Astrocyte (in vitro differentiated cells and primary cell): Measurements from ENCODE around the gene CBY1. TPM values are rescaled to one million over a fixed set of nuclear protein-coding genes. Genes with fewer than 3 reads are reported as not detected.

Experiments
- DNase-seq: peaks from one replicate; pipeline ENCODE4 v3.0.0-alpha.2; 2010; ENCODE audit warnings: low read depth
- FAIRE-seq: peaks from 2 replicates; lab custom pipeline; 2011; peaks lifted over from hg19 to GRCh38; lab: Jason Lieb, UNC
- H2AFZ ChIP-seq: 2 replicates; pipeline ENCODE4 v1.6.0; 2012; ENCODE audit warnings: low read depth, low read length, inconsistent platforms
- H3K27ac ChIP-seq: 2 replicates; pipeline ENCODE4 v1.5.1; 2011; ENCODE audit warnings: low read depth, low read length, inconsistent platforms
- H3K27me3 ChIP-seq: 2 replicates; pipeline ENCODE4 v1.6.0; 2011; ENCODE audit warnings: low read length, inconsistent platforms; ENCODE audit not compliant: insufficient read depth
- H3K36me3 ChIP-seq: 2 replicates; pipeline ENCODE4 v1.5.1; 2011; ENCODE audit warnings: low read length, inconsistent platforms; ENCODE audit not compliant: insufficient read depth
- H3K4me1 ChIP-seq: 2 replicates; pipeline ENCODE4 v1.5.1; 2011; ENCODE audit warnings: low read length, inconsistent platforms; ENCODE audit not compliant: insufficient read depth
- H3K4me2 ChIP-seq: 2 replicates; pipeline ENCODE4 v1.6.0; 2012; ENCODE audit warnings: low read length, inconsistent platforms
- H3K4me3 ChIP-seq: 2 replicates; pipeline ENCODE4 v1.5.1; 2011; ENCODE audit warnings: low read depth, mild to moderate bottlenecking, low read length, inconsistent platforms; ENCODE audit not compliant: insufficient read depth
- H3K79me2 ChIP-seq: 2 replicates; pipeline ENCODE4 v1.6.0; 2012; ENCODE audit warnings: mild to moderate bottlenecking, low read length, inconsistent platforms; ENCODE audit not compliant: insufficient read depth
- H3K9ac ChIP-seq: 2 replicates; pipeline ENCODE4 v1.6.0; 2012; ENCODE audit warnings: mild to moderate bottlenecking, low read length, inconsistent platforms
- H3K9me3 ChIP-seq: 2 replicates; pipeline ENCODE4 v1.5.1; 2012; ENCODE audit warnings: low read depth, mild to moderate bottlenecking, low read length, inconsistent platforms; ENCODE audit not compliant: insufficient read depth
- H4K20me1 ChIP-seq: 2 replicates; pipeline ENCODE4 v1.6.0; 2012; ENCODE audit warnings: low read length, inconsistent platforms; ENCODE audit not compliant: insufficient read depth
- H3K27ac Mint-ChIP-seq: one replicate; pipeline ENCODE4 v1.8.0; 2021; ENCODE audit warnings: mild to moderate bottlenecking, mixed read lengths; ENCODE audit not compliant: unreplicated experiment
- H3K27me3 Mint-ChIP-seq: one replicate; pipeline ENCODE4 v1.8.0; 2021; ENCODE audit warnings: low read depth, mixed read lengths; ENCODE audit not compliant: unreplicated experiment
- H3K36me3 Mint-ChIP-seq: one replicate; pipeline ENCODE4 v1.8.0; 2021; ENCODE audit warnings: low read depth, mixed read lengths; ENCODE audit not compliant: unreplicated experiment
- H3K4me1 Mint-ChIP-seq: one replicate; pipeline ENCODE4 v1.8.0; 2021; ENCODE audit warnings: low read depth, mixed read lengths; ENCODE audit not compliant: unreplicated experiment
- H3K4me3 Mint-ChIP-seq: one replicate; pipeline ENCODE4 v1.8.0; 2021; ENCODE audit warnings: mild to moderate bottlenecking, moderate library complexity, mixed read lengths; ENCODE audit not compliant: unreplicated experiment
- H3K9me3 Mint-ChIP-seq: one replicate; pipeline ENCODE4 v1.8.0; 2021; ENCODE audit warnings: mild to moderate bottlenecking, mixed read lengths; ENCODE audit not compliant: unreplicated experiment
- CTCF ChIP-seq: IDR thresholded peaks from 2 replicates; pipeline ENCODE4 v1.5.1; 2011; ENCODE audit warnings: low read depth, mild to moderate bottlenecking, inconsistent platforms, low read length, moderate library complexity; ENCODE audit not compliant: insufficient read depth
- EZH2 ChIP-seq: IDR thresholded peaks from 2 replicates; pipeline ENCODE4 v1.6.1; 2012; ENCODE audit warnings: mild to moderate bottlenecking, low read length, inconsistent platforms; ENCODE audit not compliant: insufficient read depth
- total RNA-seq: library from RNA; stranded (reverse); gene quantifications from 2 replicates; pipeline ENCODE4 v1.2.1, GENCODE V29; 2021

Gene CBY1
- total RNA-seq, 1 donor from 2014 or later: 23.2 TPM

GRCh38 chr22:38706101-38706900 is 49.9 kb downstream of the CBY1 start:
- H3K4me2 ChIP-seq: peak overlapping the region; percentile 94
- Mint-ChIP-seq H3K4me3 (peak overlapping the region; percentile 97), H3K27ac (peak overlapping the region; percentile 91), H3K36me3 (peaks cover 9% of the 10 kb centered on the region), H3K9me3 (no peaks in the 10 kb centered on the region), H3K4me1 (peaks cover 25% of the 10 kb centered on the region), H3K27me3 (no peaks in the 10 kb centered on the region)
- H3K9me3 ChIP-seq: no peaks in the 10 kb centered on the region
- peaks cover 3% of the 10 kb centered on the region for H3K36me3 ChIP-seq
- DNase-seq (no peak), FAIRE-seq (no peak)
- no peaks in the 10 kb centered on the region for H3K27me3 ChIP-seq
- H3K27ac ChIP-seq: peak overlapping the region; percentile 85
- H4K20me1 ChIP-seq: peaks cover 49% of the 10 kb centered on the region
- H3K9ac ChIP-seq: peak overlapping the region; percentile 95
- peaks cover 25% of the 10 kb centered on the region for H3K4me1 ChIP-seq
- peak overlapping the region; percentile 56 for H2AFZ ChIP-seq
- H3K79me2 ChIP-seq: peaks cover 55% of the 10 kb centered on the region
- H3K4me3 ChIP-seq: peak overlapping the region; percentile 85
- TF ChIP-seq EZH2 (no peak), CTCF (no peak)

DNA sequence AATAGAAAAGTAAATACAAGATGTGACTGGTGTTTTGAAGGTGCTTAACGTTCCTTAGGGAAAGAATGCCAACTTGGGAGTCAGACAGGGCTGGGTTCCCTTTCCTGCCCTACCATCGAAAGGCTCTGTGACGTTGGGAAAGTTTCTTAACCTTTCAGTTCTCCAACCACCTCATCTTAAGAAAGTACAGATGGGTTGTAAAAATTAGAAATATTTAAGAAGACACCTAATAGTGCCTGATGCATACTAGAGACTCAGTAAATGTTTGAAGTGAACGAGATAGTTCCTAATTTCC is 50.4 kb downstream of the CBY1 start:
- H3K27me3 Mint-ChIP-seq: no peaks in the 10 kb centered on the region
- H3K9me3 ChIP-seq: no peaks in the 10 kb centered on the region
- H3K36me3 Mint-ChIP-seq: peaks cover 9% of the 10 kb centered on the region
- H3K27ac Mint-ChIP-seq: peak overlapping the region; percentile 91
- H4K20me1 ChIP-seq: peaks cover 53% of the 10 kb centered on the region
- peak overlapping the region; percentile 85 for H3K27ac ChIP-seq
- no peak for FAIRE-seq
- no peaks in the 10 kb centered on the region for H3K9me3 Mint-ChIP-seq
- H3K4me1 Mint-ChIP-seq: peaks cover 25% of the 10 kb centered on the region
- peaks cover 61% of the 10 kb centered on the region for H3K79me2 ChIP-seq
- DNase-seq: no peak
- H3K4me3 Mint-ChIP-seq: peak overlapping the region; percentile 97
- no peaks in the 10 kb centered on the region for H3K27me3 ChIP-seq
- TF ChIP-seq EZH2 (no peak), CTCF (no peak)
- peaks cover 3% of the 10 kb centered on the region for H3K36me3 ChIP-seq
- H3K4me3 ChIP-seq: peak overlapping the region; percentile 85
- H3K9ac ChIP-seq: peak overlapping the region; percentile 95
- H3K4me1 ChIP-seq: peaks cover 20% of the 10 kb centered on the region
- H2AFZ ChIP-seq: no peak overlapping the region
- peak overlapping the region; percentile 94 for H3K4me2 ChIP-seq

GRCh38 chr22:38707346-38707745 is 50.9 kb downstream of the CBY1 start:
- DNase-seq (peak; percentile 42), FAIRE-seq (no peak)
- Histone ChIP-seq H3K4me2 (peak overlapping the region; percentile 94), H3K4me1 (peaks cover 20% of the 10 kb centered on the region), H3K36me3 (peaks cover 3% of the 10 kb centered on the region), H3K9me3 (no peaks in the 10 kb centered on the region), H3K4me3 (peak overlapping the region; percentile 85), H2AFZ (no peak overlapping the region), H3K79me2 (peaks cover 65% of the 10 kb centered on the region), H4K20me1 (peaks cover 58% of the 10 kb centered on the region), H3K9ac (peak overlapping the region; percentile 95), H3K27me3 (no peaks in the 10 kb centered on the region), H3K27ac (no peak overlapping the region)
- H3K27ac Mint-ChIP-seq: peak overlapping the region; percentile 91
- H3K36me3 Mint-ChIP-seq: peaks cover 10% of the 10 kb centered on the region
- no peaks in the 10 kb centered on the region for H3K27me3 Mint-ChIP-seq
- H3K9me3 Mint-ChIP-seq: no peaks in the 10 kb centered on the region
- H3K4me1 Mint-ChIP-seq: peaks cover 29% of the 10 kb centered on the region
- H3K4me3 Mint-ChIP-seq: peak overlapping the region; percentile 97
- TF ChIP-seq CTCF (no peak), EZH2 (no peak)
